Psoas muscle (tissue), 8 donors: Measurements from ENCODE around the gene ZKSCAN1. TPM values are rescaled to one million over a fixed set of nuclear protein-coding genes. Genes with fewer than 3 reads are reported as not detected.
A peak's percentile ranks its signal among the peaks of the same experiment; 100 is the strongest.

Experiments used
- ATAC-seq, 4 donors: fragments of 200-7000 bp; cut with Tn5 transposase; one replicate each; pipeline ENCODE4 v1.9.1; 2020; ENCODE audit warnings: moderate library complexity in 3 of 4, mild to moderate bottlenecking in 2 of 4
- DNase-seq, 2 donors: peaks; one replicate each; pipeline ENCODE4 v3.0.0-alpha.2; 2020
- H3K27ac ChIP-seq: fragments of 200-600 bp; one replicate; pipeline ENCODE4 v1.8.0; 2022
- H3K27me3 ChIP-seq, 3 donors: fragments of 200-600 bp in 1 of 3; one replicate each; pipeline versions ENCODE4 v1.6.1 to v1.8.0; 2013 to 2022; ENCODE audit warnings: low read length in 2 of 3, mild to moderate bottlenecking in 2 of 3, moderate library complexity in 1 of 3; ENCODE audit not compliant: insufficient read depth in 3 of 3
- H3K36me3 ChIP-seq, 2 donors: fragments of 200-600 bp in 1 of 2; one replicate each; pipeline versions ENCODE4 v1.6.1 to v1.8.0; 2013 to 2022; ENCODE audit warnings: low read depth in 1 of 2, mild to moderate bottlenecking in 1 of 2, moderate library complexity in 1 of 2; ENCODE audit not compliant: insufficient read depth in 1 of 2
- H3K4me1 ChIP-seq: fragments of 200-600 bp; one replicate; pipeline ENCODE4 v1.8.0; 2022
- H3K4me3 ChIP-seq: fragments of 200-600 bp; one replicate; pipeline ENCODE4 v1.8.0; 2022; ENCODE audit warnings: mild to moderate bottlenecking
- H3K9me3 ChIP-seq: fragments of 200-600 bp; one replicate; pipeline ENCODE4 v1.8.0; 2022
- CTCF ChIP-seq: fragments of 200-600 bp; IDR thresholded peaks from one replicate; pipeline ENCODE4 v1.8.0; 2022; ENCODE audit warnings: antibody characterized with exemption
- whole genome bisulfite sequencing, 3 donors: extraction: QIAGEN DNeasy Blood & Tissue Kit; methylation state at CpG; one replicate each; pipeline versions ENCODE4 v1.1.6 to v1.1.7; 2013; 5-methylcytosine and 5-hydroxymethylcytosine counted together
- intact Hi-C, 2 donors: fragments of 100-400 bp; cut with DNase I; formaldehyde crosslinking; loops; one replicate each; pipeline versions ENCODE4 v1.11.0 to v1.14.2; 2022
- polyA plus RNA-seq, 3 donors: library from polyadenylated mRNA; stranded (reverse); fragments of 200-250 nt; gene quantifications; one replicate each; pipeline ENCODE4 v1.2.3, GENCODE V29; 2013
- total RNA-seq, 4 donors: library from RNA; stranded (reverse); fragmentation: NEBNext Ultra II Directional in 2 of 4; extraction: Animal tissue kit (Norgen Biotek cat#: 25700) in 2 of 4; gene quantifications; one replicate each; pipeline versions ENCODE4 v1.2.1 to v1.2.4, GENCODE V29; 2021 to 2023
- donor health status: healthy with polysubstance abuse.
- donor health status: DM: no; HTN: no; CAD: no; lungs with moderate emphysema.
- donor health status: Bipolar disorder and iron deficiency.
- donor health status: healthy.
- donor health status: DM: yes; HTN: yes; CAD: no.
- donor health status: DM: no; HTN: no; CAD: no.
- donor health status: DM: no; HTN: no; CAD: no.
- donor health status: DM: yes; HTN: yes; CAD: no.

ZKSCAN1 gene
- total and polyA plus RNA-seq, 7 donors, result 5.7 to 40.2 (median 38.5) TPM

DNA sequence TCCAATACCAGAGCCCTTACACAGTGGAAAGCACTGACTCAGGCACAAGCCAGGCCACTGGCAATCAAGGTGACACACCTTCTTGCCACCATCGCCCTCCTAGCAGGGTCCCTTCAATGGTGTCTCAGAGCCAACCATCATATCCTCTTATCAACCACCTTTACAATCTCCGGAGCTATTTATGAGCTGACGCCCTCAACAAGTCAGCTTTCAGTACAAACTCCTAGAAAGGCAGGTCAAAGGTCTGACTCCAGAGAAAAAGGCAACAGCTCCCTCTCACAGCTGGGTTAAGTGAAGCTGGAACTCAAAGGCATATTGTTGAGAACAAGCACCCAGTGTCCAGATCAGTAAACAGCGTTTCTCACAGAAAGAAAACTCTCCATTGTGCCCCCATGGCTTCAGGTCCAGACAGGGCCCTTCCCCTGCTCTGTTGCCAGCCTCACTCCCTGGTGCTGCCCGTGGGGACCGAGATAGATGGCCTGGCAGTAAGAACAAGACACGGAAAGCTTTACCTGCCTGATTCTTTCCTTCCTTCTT is 63.7 kb downstream of the ZKSCAN1 start:
- intact Hi-C loops, result no loop called here
- Histone ChIP-seq H3K4me1 (peaks cover 15% of the 10 kb centered on the region), H3K9me3 (no peaks in the 10 kb centered on the region), H3K4me3 (peak overlapping the region; percentile 0), H3K27ac (no peak overlapping the region), H3K27me3 (no peaks in the 10 kb centered on the region), H3K36me3 (peaks cover 3 to 57% of the 10 kb centered on the region in 2 donors)
- WGBS, 3 donors, result 74 to 85% (median 75%) methylated on average over 7 of the region's 7 CpGs
- no peak for ATAC-seq
- no peak for DNase-seq
- TF ChIP-seq CTCF, result no peak

DNA sequence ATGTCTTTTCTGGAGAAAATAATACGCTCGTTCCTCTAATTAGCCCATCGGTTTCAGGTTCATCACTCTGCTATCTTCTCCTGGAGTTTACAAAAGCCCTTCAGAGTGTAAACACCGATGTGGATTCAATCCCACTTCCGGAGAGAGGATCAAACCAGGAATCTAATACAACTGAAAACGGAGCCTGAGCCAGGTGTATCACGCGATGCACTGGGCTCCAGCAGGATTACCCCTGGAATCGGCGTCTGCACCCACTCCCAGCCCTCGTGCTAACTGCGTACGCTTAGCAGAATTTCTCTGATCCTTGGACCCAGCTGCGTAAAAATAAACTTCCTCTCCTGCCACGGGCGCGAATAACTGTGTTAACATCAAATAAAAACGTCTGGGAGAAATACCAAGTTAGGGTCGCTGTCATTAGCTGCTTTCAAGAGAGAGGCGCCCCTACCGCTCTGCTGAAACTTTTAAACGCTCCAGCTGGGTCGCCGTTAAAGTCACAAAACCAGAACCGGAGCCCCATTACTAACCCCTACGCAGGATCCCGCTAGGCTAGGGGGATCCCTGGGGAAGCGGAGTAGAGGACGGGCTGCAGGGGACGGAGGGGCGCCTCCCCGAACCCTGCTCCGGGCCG is 65.6 kb downstream of the ZKSCAN1 start:
- peaks cover 3 to 38% of the 10 kb centered on the region in 2 donors for H3K36me3 ChIP-seq
- no peaks in the 10 kb centered on the region for H3K27me3 ChIP-seq
- peak overlapping the region; percentile 94 for H3K4me3 ChIP-seq
- WGBS, 3 donors, result 0 to 1% (median 0%) methylated on average over 34 of the region's 34 CpGs
- intact Hi-C loops, result loop anchor here in 1 of 2 donors (2.0 kb wide), 1 partner anchor 62 kb away; no protein-coding TSS in a partner anchor
- TF ChIP-seq CTCF, result no peak
- H3K9me3 ChIP-seq, result no peaks in the 10 kb centered on the region
- H3K27ac ChIP-seq, result peak overlapping the region; percentile 92
- DNase-seq (no peak), ATAC-seq (peak in 1 of 4 donors; percentile 46)
- H3K4me1 ChIP-seq, result peaks cover 15% of the 10 kb centered on the region

- peak; percentile 98 to 99 for DNase-seq
- H3K4me3 ChIP-seq, result peak within 1 kb of the TSS; percentile 94
- intact Hi-C loops, result loop anchor here in 1 of 2 donors (2.0 kb wide), 1 partner anchor 63 kb away; no protein-coding TSS in a partner anchor
- WGBS, 3 donors, result 0 to 1% (median 1%) methylated on average over 51 to 55 of the region's 55 CpGs
- H3K36me3 ChIP-seq, result peaks cover 3 to 32% of the 10 kb centered on the region in 2 donors
- peak within 1 kb of the TSS; percentile 92 for H3K27ac ChIP-seq
- peaks cover 15% of the 10 kb centered on the region for H3K4me1 ChIP-seq
- peak; percentile 94 to 97 (median 96) for ATAC-seq
- no peaks in the 10 kb centered on the region for H3K27me3 ChIP-seq
- peak; percentile 93 for TF ChIP-seq CTCF
- no peaks in the 10 kb centered on the region for H3K9me3 ChIP-seq
These were observed 66.2 kb downstream of the ZKSCAN1 start, which contains the start of gene ZNF3 for GRCh38 chr7:100081535-100082102. Gene ZNF3 (minus strand): TSS chr7:100081723. CDS start chr7:100077357, 4,366 bp downstream.

- intact Hi-C loops, result no loop called here
- whole genome bisulfite sequencing, 3 donors, result 30 to 54% (median 42%) methylated on average over 4 of the region's 4 CpGs
- Histone ChIP-seq H3K9me3 (no peaks in the 10 kb centered on the region), H3K36me3 (peaks cover 3 to 19% of the 10 kb centered on the region in 2 donors), H3K4me1 (peaks cover 16% of the 10 kb centered on the region), H3K4me3 (no peak overlapping the region), H3K27me3 (no peaks in the 10 kb centered on the region), H3K27ac (peak overlapping the region; percentile 92)
- DNase-seq (no peak), ATAC-seq (no peak)
- no peak for TF ChIP-seq CTCF
These were observed 67.6 kb downstream of the ZKSCAN1 start for GRCh38 chr7:100082978-100083377.
